Measurements from ENCODE around the gene XRN1.

XRN1 gene

GRCh38 chr3:142273501-142273900, 174.3 kb downstream of the XRN1 start:
- DNase-seq, result peak in 31 of 56 donors; percentile 1 to 86 (median 20)

- peak in 13 of 56 donors; percentile 1 to 55 (median 10) for DNase-seq
Measured at GRCh38 chr3:142272200-142272891, 175.5 kb downstream of the XRN1 start.

DNA sequence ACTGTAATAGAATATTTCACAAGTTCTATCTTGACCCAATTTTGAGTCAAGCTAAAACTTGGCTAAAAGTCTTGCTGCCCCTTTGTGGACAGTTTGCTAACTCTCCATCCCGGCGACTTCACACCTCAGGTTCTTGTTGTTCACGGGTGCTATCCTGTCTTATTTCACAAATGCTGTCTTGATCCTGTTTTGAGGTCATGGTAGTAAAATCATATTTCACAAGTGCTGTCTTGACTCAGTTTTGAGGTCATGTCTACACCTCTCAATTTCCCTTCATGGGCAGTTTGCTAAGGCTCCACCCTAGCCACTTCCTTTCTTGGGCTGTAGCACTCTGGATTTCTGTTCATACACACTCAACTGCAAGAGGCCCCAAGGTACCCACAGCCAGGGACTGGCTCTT, 177.4 kb downstream of the XRN1 start:
- no peak for DNase-seq

DNA sequence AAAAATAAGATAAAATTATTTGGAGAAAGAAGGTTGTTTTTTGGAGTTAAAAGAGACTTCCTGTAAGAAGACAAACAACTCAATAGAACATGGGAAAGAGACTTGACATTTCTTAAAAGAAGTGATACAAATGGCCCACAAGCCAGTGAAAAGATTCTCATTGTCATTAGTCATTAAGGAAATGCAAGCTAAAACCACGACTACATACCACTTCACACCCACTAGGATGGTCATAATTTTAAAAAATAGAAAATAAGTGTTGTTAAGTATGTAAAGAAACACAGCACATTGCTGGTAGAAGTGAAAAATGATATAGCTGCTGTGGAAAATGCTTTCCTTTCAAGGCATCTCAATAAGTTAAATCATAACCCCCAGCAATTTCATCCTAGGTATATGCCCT, 178.1 kb downstream of the XRN1 start:
- DNase-seq, result no peak

- no peak for DNase-seq
Measured at GRCh38 chr3:142268426-142268825, 179.4 kb downstream of the XRN1 start.

DNA sequence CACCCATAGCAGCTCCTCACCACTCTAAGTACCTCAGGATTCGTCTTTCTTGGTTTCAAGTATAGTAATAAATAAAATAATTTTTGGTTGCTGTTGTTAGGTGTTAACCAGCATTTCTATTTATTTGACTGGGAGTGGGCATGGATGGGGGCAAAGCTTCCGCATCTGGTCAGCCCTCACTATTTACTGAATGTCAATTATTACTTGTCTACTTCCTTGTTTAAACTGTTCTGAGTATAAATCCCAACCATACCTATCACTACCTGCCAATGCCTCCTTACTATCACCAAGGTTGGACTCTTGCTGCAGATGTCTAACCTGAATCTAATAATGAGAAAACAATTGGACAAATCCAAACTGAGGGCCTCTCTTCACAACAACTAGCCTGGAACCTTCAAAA, 180.6 kb downstream of the XRN1 start:
- no peak for DNase-seq

DNA sequence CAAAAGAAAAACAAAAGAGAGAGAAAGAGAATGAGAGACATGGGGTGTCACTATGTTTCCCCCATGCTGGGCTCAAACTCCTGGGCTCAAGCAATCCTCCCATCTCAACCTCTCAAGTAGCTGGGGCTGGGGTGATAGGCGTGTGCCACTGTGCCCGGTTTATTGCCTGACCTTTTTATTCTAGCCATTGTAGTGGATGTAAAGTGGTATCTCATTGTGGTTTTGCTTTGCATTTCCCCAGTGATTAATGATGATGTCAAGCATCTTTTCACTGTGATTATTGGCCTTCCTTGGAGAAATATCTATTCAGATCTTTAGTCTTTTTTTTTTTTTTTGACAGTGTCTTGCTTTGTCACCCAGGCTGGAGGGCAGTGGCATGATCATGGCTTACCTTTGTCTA, 184.7 kb downstream of the XRN1 start:
- DNase-seq, result no peak

GRCh38 chr3:142259359-142259758, 188.5 kb downstream of the XRN1 start:
- no peak for DNase-seq

DNA sequence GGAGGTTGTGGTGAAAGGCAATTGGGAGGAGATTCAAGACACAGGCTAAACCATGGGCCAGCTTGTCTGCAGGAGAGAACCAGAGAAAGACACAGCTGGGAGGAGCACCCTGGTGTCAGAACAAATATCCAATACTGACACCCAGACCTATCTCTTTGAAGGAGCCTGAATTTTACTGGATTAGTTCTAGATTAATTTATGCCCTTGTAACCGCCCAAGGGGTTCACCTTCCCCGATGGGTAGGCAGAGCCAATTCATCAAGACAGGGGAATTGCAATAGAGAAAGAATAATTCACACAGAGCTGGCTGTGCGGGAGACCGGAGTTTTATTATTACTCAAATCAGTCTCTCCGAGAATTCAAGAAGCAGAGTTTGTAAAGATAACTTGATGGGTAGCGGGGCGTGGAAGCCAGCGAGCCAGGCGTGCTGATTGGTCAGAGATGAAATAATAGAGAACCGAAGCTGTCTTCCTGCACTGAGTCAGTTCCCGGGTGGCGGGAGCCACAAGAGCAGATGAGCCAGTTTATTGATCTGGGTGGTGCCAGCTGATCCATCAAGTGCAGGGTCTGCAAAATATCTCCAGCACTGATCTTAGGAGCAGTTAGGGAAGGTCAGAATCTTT, 191.0 kb downstream of the XRN1 start:
- no peak for DNase-seq
